Brain microvascular endothelial cell (primary cell): ENCODE results near the gene SCUBE3.

Experiments
- DNase-seq: peaks from one replicate; pipeline ENCODE4 v3.0.0-alpha.2; 2020
- H3K27ac ChIP-seq: fragments of 250-450 bp; sonication (Bioruptor Pico); 2 replicates; pipeline ENCODE4 v1.5.1; 2020; ENCODE audit warnings: mild to moderate bottlenecking, moderate library complexity
- H3K27me3 ChIP-seq: fragments of 250-450 bp; sonication (Bioruptor Pico); replicated peaks from 2 replicates; pipeline ENCODE4 v1.5.1; 2020; ENCODE audit warnings: mild to moderate bottlenecking
- H3K36me3 ChIP-seq: fragments of 250-450 bp; sonication (Bioruptor Pico); replicated peaks from 2 replicates; pipeline ENCODE4 v1.5.1; 2020; ENCODE audit warnings: mild to moderate bottlenecking
- H3K4me3 ChIP-seq: 2 replicates; pipeline ENCODE4 v1.5.1; 2011; ENCODE audit warnings: low read depth, mild to moderate bottlenecking, control low read depth, low read length, moderate library complexity
- CTCF ChIP-seq: IDR thresholded peaks from 2 replicates; pipeline ENCODE4 v1.5.1; 2011; ENCODE audit warnings: low read depth, mild to moderate bottlenecking, moderate library complexity, low read length, control low read depth, inconsistent platforms; ENCODE audit errors: missing control alignments
- in situ Hi-C: cut with HindIII; loops from 2 replicates; pipeline ENCODE4 v1.10.0; 2017; ENCODE audit warnings: low sequenced_read_pairs, low pct_ligation_motif_present

SCUBE3 gene

GRCh38 chr6:35248300-35248699, 34.5 kb downstream of the SCUBE3 start:
- in situ Hi-C loops: loop anchor here (25.0 kb wide), 2 partner anchors 111 to 261 kb away; partner anchors contain the start of gene TCP11
- peaks cover 9% of the 10 kb centered on the region for H3K36me3 ChIP-seq
- no peak for TF ChIP-seq CTCF
- no peak overlapping the region for H3K27ac ChIP-seq
- DNase-seq: peak; percentile 19
- H3K27me3 ChIP-seq: no peaks in the 10 kb centered on the region
- H3K4me3 ChIP-seq: no peak overlapping the region

GRCh38 chr6:35248965-35249364, 35.2 kb downstream of the SCUBE3 start:
- Histone ChIP-seq H3K27me3 (no peaks in the 10 kb centered on the region), H3K4me3 (no peak overlapping the region), H3K27ac (no peak overlapping the region), H3K36me3 (peaks cover 7% of the 10 kb centered on the region)
- in situ Hi-C loops: loop anchor here (25.0 kb wide), 2 partner anchors 112 to 262 kb away; partner anchors contain the start of gene TCP11
- DNase-seq: no peak
- no peak for TF ChIP-seq CTCF

GRCh38 chr6:35251949-35252348, 38.2 kb downstream of the SCUBE3 start:
- H3K27me3 ChIP-seq: no peaks in the 10 kb centered on the region
- H3K27ac ChIP-seq: no peak overlapping the region
- no peaks in the 10 kb centered on the region for H3K36me3 ChIP-seq
- TF ChIP-seq CTCF: no peak
- H3K4me3 ChIP-seq: no peak overlapping the region
- in situ Hi-C loops: no loop called here
- DNase-seq: no peak

GRCh38 chr6:35253249-35253648, 39.5 kb downstream of the SCUBE3 start:
- H3K27ac ChIP-seq: no peak overlapping the region
- in situ Hi-C loops: no loop called here
- no peaks in the 10 kb centered on the region for H3K27me3 ChIP-seq
- no peak for DNase-seq
- H3K4me3 ChIP-seq: no peak overlapping the region
- TF ChIP-seq CTCF: no peak
- no peaks in the 10 kb centered on the region for H3K36me3 ChIP-seq

GRCh38 chr6:35258336-35258735, 44.6 kb downstream of the SCUBE3 start:
- no peak for DNase-seq
- Histone ChIP-seq H3K27me3 (no peaks in the 10 kb centered on the region), H3K36me3 (no peaks in the 10 kb centered on the region), H3K27ac (peak overlapping the region; percentile 80), H3K4me3 (peak overlapping the region; percentile 97)
- TF ChIP-seq CTCF: no peak
- in situ Hi-C loops: no loop called here

GRCh38 chr6:35258858-35259193, 45.1 kb downstream of the SCUBE3 start:
- in situ Hi-C loops: no loop called here
- peak; percentile 50 for DNase-seq
- Histone ChIP-seq H3K36me3 (no peaks in the 10 kb centered on the region), H3K27me3 (no peaks in the 10 kb centered on the region), H3K4me3 (peak overlapping the region; percentile 97), H3K27ac (peak overlapping the region; percentile 80)
- TF ChIP-seq CTCF: peak; percentile 45
